ENCODE results near the gene CFAP251.

- TF ChIP-seq ZBTB7A (IDR thresholded peaks at IDR 0.05; ENCODE audit: low read depth) (no peak), RAD21 (IDR thresholded peaks at IDR 0.05; ENCODE audit: low read depth) (no peak), MAX (IDR thresholded peaks at IDR 0.05) (no peak), EGR1 (IDR thresholded peaks at IDR 0.05) (no peak), NFIC (IDR thresholded peaks at IDR 0.05) (no peak), CEBPB (IDR thresholded peaks at IDR 0.05) (no peak), CREB1 (IDR thresholded peaks at IDR 0.05; ENCODE audit: low read depth) (no peak), USF1 (IDR thresholded peaks at IDR 0.05) (no peak), REST (IDR thresholded peaks at IDR 0.05; ENCODE audit: low read depth) (no peak), TEAD4 (IDR thresholded peaks at IDR 0.05) (no peak), YY1 (IDR thresholded peaks at IDR 0.05; ENCODE audit: low read depth) (no peak)
Observed at GRCh38 chr12:121986489-121987245, 68.3 kb downstream of the CFAP251 start.

Data from Ishikawa (cell line).